ENCODE results near the gene TYMS. TPM values are rescaled to one million over a fixed set of nuclear protein-coding genes. Genes with fewer than 3 reads are reported as not detected.

TYMS gene
- total and polyA plus RNA-seq, 9 of the 15 experiments (the other 6 are each of a cell fraction or from before 2014, with no cell fraction given), result 69.1 to 409 (median 175) TPM

DNA sequence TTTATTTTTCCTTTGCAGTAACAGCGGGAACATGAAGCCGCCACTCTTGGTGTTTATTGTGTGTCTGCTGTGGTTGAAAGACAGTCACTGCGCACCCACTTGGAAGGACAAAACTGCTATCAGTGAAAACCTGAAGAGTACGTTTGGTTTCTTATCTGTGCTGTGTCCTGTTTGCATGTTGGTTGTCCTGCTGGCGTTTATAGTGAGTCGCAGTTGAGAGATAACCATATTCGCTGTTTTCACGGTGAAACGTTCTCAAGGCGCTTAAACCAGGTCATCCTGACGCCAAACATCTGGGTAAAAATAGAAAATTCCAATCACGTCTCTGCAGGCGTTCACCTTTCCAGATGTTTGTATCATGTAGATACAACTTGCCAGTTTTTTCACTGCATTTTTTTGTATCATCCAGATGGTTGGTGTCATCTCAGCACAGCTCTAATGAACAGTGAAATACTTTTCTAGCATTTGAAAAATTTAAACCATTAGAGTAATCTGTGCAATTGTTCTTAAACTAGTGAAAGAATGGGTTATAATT lies 39.4 kb upstream of the TYMS start (continued):
- TF ChIP-seq, protein P1, sequence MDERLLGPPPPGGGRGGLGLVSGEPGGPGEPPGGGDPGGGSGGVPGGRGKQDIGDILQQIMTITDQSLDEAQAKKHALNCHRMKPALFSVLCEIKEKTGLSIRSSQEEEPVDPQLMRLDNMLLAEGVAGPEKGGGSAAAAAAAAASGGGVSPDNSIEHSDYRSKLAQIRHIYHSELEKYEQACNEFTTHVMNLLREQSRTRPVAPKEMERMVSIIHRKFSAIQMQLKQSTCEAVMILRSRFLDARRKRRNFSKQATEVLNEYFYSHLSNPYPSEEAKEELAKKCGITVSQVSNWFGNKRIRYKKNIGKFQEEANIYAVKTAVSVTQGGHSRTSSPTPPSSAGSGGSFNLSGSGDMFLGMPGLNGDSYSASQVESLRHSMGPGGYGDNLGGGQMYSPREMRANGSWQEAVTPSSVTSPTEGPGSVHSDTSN (CRISPR knock-in tag; IDR thresholded peaks at IDR 0.05; ENCODE audit: low read depth), result no peak
- TF ChIP-seq, protein P1 (tag; conservative IDR thresholded peaks at IDR 0.05; ENCODE audit: low read depth), result no peak
- TF ChIP-seq BACH1 (tag; IDR thresholded peaks at IDR 0.05) (no peak), SMC3 (conservative IDR thresholded peaks at IDR 0.05; ENCODE audit: insufficient read depth, low read depth, low read length) (no peak), ZNF408 (CRISPR knock-in tag; IDR thresholded peaks at IDR 0.05; ENCODE audit: low read depth) (no peak), MYC (IDR thresholded peaks at IDR 0.05; ENCODE audit: low read depth, low read length) (peak; percentile 28; the same call in 1 of the 2 replicates), MYC (CRISPR knock-in tag; IDR thresholded peaks at IDR 0.05; ENCODE audit: borderline replicate concordance, low read depth) (no peak), ILF3 (IDR thresholded peaks at IDR 0.05; ENCODE audit: borderline replicate concordance) (no peak), ZNF77 (CRISPR knock-in tag; IDR thresholded peaks at IDR 0.05) (no peak), IFI16 (CRISPR knock-in tag; IDR thresholded peaks at IDR 0.05) (no peak), MAFF (IDR thresholded peaks at IDR 0.05; ENCODE audit: low read length) (no peak), ADNP (tag; IDR thresholded peaks at IDR 0.05) (0 out of 2 replicates have a peak, but pooled peaks have one; percentile 31), RAD21 (CRISPR knock-in tag; conservative IDR thresholded peaks at IDR 0.05 in 1 of 2, IDR thresholded peaks at IDR 0.05 in 1 of 2) (peak in 1 of 2 experiments; percentile 29; a peak in 2 of 4 replicates), TRIM28 (IDR thresholded peaks at IDR 0.05) (peak; percentile 48; the same call in 1 of the 2 replicates), POLR3A (IDR thresholded peaks at IDR 0.05; ENCODE audit: borderline replicate concordance, extremely low read depth, insufficient read depth, insufficient read length) (no peak), JUNB (CRISPR knock-in tag; conservative IDR thresholded peaks at IDR 0.05) (no peak), SNIP1 (IDR thresholded peaks at IDR 0.05; ENCODE audit: low read depth) (no peak), SRSF1 (IDR thresholded peaks at IDR 0.05; ENCODE audit: low read depth, low read length) (no peak), RBM14 (IDR thresholded peaks at IDR 0.05; ENCODE audit: borderline replicate concordance, insufficient read depth, low read depth, low read length) (no peak)
- TF ChIP-seq, protein P2, sequence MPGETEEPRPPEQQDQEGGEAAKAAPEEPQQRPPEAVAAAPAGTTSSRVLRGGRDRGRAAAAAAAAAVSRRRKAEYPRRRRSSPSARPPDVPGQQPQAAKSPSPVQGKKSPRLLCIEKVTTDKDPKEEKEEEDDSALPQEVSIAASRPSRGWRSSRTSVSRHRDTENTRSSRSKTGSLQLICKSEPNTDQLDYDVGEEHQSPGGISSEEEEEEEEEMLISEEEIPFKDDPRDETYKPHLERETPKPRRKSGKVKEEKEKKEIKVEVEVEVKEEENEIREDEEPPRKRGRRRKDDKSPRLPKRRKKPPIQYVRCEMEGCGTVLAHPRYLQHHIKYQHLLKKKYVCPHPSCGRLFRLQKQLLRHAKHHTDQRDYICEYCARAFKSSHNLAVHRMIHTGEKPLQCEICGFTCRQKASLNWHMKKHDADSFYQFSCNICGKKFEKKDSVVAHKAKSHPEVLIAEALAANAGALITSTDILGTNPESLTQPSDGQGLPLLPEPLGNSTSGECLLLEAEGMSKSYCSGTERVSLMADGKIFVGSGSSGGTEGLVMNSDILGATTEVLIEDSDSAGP (CRISPR knock-in tag; IDR thresholded peaks at IDR 0.05), result no peak
- TF ChIP-seq, protein P3, sequence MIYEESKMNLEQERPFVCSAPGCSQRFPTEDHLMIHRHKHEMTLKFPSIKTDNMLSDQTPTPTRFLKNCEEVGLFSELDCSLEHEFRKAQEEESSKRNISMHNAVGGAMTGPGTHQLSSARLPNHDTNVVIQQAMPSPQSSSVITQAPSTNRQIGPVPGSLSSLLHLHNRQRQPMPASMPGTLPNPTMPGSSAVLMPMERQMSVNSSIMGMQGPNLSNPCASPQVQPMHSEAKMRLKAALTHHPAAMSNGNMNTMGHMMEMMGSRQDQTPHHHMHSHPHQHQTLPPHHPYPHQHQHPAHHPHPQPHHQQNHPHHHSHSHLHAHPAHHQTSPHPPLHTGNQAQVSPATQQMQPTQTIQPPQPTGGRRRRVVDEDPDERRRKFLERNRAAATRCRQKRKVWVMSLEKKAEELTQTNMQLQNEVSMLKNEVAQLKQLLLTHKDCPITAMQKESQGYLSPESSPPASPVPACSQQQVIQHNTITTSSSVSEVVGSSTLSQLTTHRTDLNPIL (CRISPR knock-in tag; IDR thresholded peaks at IDR 0.05), result no peak
- TF ChIP-seq, protein P4, sequence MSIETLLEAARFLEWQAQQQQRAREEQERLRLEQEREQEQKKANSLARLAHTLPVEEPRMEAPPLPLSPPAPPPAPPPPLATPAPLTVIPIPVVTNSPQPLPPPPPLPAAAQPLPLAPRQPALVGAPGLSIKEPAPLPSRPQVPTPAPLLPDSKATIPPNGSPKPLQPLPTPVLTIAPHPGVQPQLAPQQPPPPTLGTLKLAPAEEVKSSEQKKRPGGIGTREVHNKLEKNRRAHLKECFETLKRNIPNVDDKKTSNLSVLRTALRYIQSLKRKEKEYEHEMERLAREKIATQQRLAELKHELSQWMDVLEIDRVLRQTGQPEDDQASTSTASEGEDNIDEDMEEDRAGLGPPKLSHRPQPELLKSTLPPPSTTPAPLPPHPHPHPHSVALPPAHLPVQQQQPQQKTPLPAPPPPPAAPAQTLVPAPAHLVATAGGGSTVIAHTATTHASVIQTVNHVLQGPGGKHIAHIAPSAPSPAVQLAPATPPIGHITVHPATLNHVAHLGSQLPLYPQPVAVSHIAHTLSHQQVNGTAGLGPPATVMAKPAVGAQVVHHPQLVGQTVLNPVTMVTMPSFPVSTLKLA (conservative IDR thresholded peaks at IDR 0.05), result peak; percentile 59 to 69; a peak in 3 of 4 replicates
